Urinary bladder (tissue), 4 donors: ENCODE results near the gene STARD9. TPM values are rescaled to one million over a fixed set of nuclear protein-coding genes. Genes with fewer than 3 reads are reported as not detected.
"Not testable (repeated sequence)": the region's sequence is repeated elsewhere in the genome, so short reads cannot be mapped to it uniquely, and the experiment has no call there.

Source experiments
- DNase-seq: peaks from one replicate; pipeline ENCODE4 v3.0.0-alpha.2; 2015; ENCODE audit errors: extremely low spot score
- H3K27ac ChIP-seq: one replicate; pipeline ENCODE4 v1.5.1; 2013; ENCODE audit warnings: low read depth, mild to moderate bottlenecking, moderate library complexity
- H3K36me3 ChIP-seq: one replicate; pipeline ENCODE4 v1.6.1; 2013; ENCODE audit warnings: mild to moderate bottlenecking, moderate library complexity; ENCODE audit not compliant: insufficient read depth
- H3K4me1 ChIP-seq: one replicate; pipeline ENCODE4 v1.6.1; 2013; ENCODE audit warnings: mild to moderate bottlenecking, moderate library complexity; ENCODE audit not compliant: insufficient read depth
- H3K4me3 ChIP-seq: one replicate; pipeline ENCODE4 v1.5.1; 2013; ENCODE audit warnings: low read depth, low read length
- WGBS: extraction: QIAGEN DNeasy Blood & Tissue Kit; methylation state at CpG from one replicate; pipeline ENCODE4 v1.1.7; 2013; 5-methylcytosine and 5-hydroxymethylcytosine counted together
- polyA plus RNA-seq: library from polyadenylated mRNA; stranded (reverse); fragments of 200-250 nt; gene quantifications from one replicate; pipeline ENCODE4 v1.2.3, GENCODE V29; 2013
- total RNA-seq: library from RNA; depleted of rRNA; stranded (reverse); fragments of >200 nt; gene quantifications from one replicate; pipeline ENCODE4 v1.2.3, GENCODE V29; 2014
- donor health status: healthy with polysubstance abuse.
- donor health status: healthy.

Gene STARD9
- total and polyA plus RNA-seq, 2 donors: 11.1 to 46.3 TPM

DNA sequence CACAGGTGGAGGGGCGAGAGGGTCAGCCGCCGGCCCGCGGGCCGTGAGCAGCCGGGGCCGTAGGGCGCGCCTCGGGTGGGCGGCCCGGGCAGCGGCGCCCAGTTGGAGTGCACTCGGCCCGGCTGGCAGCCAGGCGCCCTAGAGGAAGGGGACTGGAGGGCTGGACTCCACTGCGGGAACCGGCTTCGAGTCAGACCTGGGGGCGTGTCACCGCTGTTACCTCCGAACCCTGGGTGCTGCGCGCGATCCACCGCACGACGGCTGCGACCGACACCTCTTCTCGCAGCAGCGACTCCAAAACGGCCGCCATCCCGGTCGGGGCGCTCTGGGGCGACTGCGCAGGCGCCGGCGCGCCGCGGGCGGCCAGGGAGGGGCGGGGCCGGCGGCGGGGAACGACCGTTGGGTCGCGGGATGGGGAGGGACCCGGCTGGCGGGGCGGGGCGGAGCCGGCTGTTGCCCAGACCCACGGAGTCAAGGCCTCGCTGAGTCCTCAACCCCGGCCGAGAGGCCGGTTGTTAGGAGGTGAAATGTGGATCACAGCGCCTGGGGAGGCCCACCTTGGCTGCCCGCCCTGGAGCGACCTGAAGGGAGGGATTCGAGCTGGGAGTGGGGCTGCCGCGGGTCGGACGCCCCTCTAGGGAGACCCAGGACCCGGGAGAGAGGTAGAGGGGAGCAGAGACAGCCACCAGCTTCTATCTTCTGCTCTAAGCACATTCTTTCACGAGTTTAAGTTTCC lies 161.6 kb downstream of the STARD9 start, which contains the start of gene CDAN1:
TSS of gene CDAN1 (minus strand) at position 336 of the 736 bp plus-strand sequence. CDS start at position 310, 26 bp downstream.
- WGBS: under 1% methylated on average over 76 of the region's 76 CpGs
- peak; percentile 57 for DNase-seq
- peaks cover 4% of the 10 kb centered on the region for H3K36me3 ChIP-seq
- H3K4me3 ChIP-seq: peak within 1 kb of the TSS; percentile 86
- peak within 1 kb of the TSS; percentile 95 for H3K27ac ChIP-seq
- H3K4me1 ChIP-seq: peaks cover 1% of the 10 kb centered on the region

DNA sequence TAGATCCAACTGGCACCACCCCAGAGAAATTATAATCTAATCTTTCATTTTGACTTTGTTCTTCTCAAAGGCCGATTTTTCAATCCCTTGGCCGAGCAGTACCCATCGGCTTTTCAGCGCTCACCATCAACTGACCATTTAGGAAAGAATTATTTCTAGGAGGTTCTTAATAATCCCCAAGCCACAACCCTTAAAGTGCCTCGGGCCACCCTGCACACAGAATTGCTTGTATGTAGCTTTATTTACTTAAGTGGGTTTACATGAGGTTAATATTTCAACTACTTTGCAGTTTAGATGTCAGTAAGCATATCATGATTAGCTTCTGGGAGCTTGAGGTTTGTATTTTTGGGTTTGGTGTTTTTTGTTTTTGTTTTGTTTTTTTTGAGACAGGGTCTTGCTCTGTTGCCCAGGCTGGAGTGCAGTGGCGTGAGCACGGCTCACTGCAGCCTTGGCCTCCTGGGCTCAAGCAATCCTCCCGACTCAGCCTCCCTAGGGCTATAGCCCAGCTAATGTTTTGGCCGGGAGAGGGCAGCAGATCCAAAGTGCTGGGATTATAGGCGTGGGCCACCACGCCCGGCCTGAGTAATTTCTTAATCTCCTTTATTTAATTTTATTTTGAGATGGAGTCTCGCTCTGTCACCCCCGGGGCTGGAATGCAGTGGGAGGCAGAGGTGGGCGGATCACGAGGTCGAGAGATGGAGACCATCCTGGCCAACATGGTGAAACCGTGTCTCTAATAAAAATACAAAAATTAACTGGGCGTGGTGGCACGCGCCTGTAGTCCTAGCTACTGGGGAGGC lies 162.3 kb downstream of the STARD9 start:
- Histone ChIP-seq H3K4me3 (peak overlapping the region; percentile 86), H3K36me3 (peaks cover 4% of the 10 kb centered on the region), H3K4me1 (peaks cover 1% of the 10 kb centered on the region), H3K27ac (peak overlapping the region; percentile 95)
- no peak for DNase-seq
- 74% methylated on average over 21 of the region's 21 CpGs for WGBS

DNA sequence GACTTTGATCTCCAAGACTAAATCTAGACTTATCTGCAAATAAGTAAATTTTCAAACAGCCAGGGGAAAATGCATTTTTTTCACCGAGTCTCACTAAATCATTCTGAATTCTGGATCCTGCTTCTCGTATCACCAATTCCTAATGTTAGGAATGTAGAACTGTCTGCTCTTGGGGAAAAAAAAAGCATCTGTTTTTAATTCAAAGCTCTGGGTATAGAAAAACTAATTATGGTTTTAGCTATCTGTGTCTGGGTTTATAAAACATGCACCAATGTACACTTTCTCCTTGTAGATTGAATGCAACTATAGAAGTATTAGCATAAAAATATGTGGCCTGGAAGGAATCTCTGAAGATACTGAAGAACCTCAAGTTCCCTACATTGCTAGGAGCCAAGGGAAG lies 166.3 kb downstream of the STARD9 start:
- no peak for DNase-seq
- no peak overlapping the region for H3K4me3 ChIP-seq
- no peaks in the 10 kb centered on the region for H3K4me1 ChIP-seq
- H3K27ac ChIP-seq: no peak overlapping the region
- 64% methylated on average over 2 of the region's 2 CpGs for WGBS
- peaks cover 3% of the 10 kb centered on the region for H3K36me3 ChIP-seq

DNA sequence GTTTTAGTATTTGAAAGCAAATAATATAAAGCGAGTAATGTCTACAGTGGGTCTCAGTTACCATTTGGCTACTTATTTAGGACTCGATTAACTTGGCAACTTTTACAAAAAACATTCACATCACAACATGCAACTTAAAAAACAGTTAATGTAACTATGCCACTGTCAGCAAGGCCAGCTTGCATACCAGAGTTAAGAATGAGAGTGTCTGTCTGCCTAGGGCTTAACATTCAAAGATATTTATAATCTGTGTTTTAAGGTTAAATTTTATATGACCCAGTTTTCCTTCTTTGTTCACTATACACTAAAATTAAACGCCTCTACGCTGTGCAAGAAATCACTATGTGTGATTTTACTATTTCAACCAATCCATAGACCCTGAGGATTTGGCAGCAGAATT lies 166.7 kb downstream of the STARD9 start:
- WGBS: 72% methylated on average over 4 of the region's 4 CpGs
- H3K27ac ChIP-seq: no peak overlapping the region
- H3K4me3 ChIP-seq: no peak overlapping the region
- H3K4me1 ChIP-seq: no peaks in the 10 kb centered on the region
- peaks cover 3% of the 10 kb centered on the region for H3K36me3 ChIP-seq
- DNase-seq: no peak

GRCh38 chr15:42744195-42744594 lies 168.8 kb downstream of the STARD9 start:
- no peak for DNase-seq
- WGBS: 93% methylated on average over 1 of the region's 1 CpG
- H3K27ac ChIP-seq: no peak overlapping the region
- H3K36me3 ChIP-seq: peaks cover 3% of the 10 kb centered on the region
- no peaks in the 10 kb centered on the region for H3K4me1 ChIP-seq
- H3K4me3 ChIP-seq: no peak overlapping the region

DNA sequence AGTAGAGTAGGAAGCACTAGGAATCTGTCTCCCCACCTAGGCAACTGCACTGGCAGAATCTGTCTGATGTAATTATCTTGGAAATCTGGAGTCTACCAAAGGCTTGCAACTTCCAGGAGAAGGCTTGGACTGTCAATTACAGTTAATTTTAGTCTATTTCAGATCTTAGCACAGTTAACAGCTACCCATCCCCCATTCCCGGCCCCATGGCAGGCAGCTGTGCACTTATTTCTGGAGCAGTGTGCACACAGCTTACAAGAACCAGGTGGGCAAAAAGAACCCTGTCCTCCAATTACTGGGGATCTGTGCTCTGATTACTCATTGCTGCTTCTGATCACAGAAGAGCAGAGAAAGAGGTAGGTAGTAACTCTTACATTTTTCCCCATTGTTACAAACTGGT lies 173.9 kb downstream of the STARD9 start:
- Histone ChIP-seq H3K4me1 (no peaks in the 10 kb centered on the region), H3K4me3 (no peak overlapping the region), H3K27ac (no peak overlapping the region), H3K36me3 (peaks cover 5% of the 10 kb centered on the region)
- 82% methylated on average over 1 of the region's 1 CpG for WGBS
- no peak for DNase-seq

DNA sequence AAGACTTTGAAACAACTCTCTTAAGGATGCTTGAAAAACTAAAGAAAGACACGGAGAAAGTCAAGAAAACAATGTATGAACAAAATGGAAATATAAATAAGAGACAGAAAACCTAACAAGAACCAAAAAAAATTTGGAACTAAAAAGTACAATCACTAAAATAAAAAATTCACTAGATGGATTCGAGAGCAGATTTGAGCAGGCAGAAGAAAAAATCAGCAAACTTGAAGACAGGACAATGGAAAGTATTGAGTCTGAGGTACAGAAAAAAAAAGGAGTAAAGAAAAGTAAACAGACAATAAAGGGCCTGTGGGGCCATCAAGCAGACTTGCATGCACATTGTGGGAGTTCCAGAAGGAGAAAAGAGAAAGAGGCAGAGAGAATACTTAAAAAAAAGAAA lies 174.9 kb downstream of the STARD9 start:
- Histone ChIP-seq H3K4me1 (no peaks in the 10 kb centered on the region), H3K27ac (no peak overlapping the region), H3K36me3 (peaks cover 4% of the 10 kb centered on the region), H3K4me3 (no peak overlapping the region)
- no peak for DNase-seq
- WGBS: 96% methylated on average over 2 of the region's 2 CpGs

DNA sequence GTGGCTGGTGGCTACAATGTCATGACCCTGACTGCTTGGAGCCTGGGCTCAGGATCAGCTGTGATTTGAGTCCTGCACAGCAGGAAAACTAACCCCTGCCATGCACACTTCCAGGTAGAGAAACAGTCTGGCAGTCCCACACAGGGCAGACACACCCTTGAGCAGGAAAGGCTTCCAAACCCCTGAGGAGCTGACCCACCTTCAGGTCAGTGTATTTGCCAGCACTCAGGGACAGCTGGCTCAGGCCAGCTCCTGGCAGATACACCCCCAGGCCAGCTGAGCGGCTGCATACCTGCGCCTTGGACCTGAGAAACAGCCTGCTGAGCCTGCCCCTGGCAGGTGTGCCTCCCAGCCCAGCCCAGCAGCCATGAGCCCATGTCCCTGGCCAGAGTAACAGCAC lies 183.7 kb downstream of the STARD9 start:
- no peak for DNase-seq
- no peak overlapping the region for H3K27ac ChIP-seq
- H3K36me3 ChIP-seq: no peaks in the 10 kb centered on the region
- 98% methylated on average over 2 of the region's 2 CpGs for WGBS
- H3K4me3 ChIP-seq: no peak overlapping the region
- no peaks in the 10 kb centered on the region for H3K4me1 ChIP-seq

DNA sequence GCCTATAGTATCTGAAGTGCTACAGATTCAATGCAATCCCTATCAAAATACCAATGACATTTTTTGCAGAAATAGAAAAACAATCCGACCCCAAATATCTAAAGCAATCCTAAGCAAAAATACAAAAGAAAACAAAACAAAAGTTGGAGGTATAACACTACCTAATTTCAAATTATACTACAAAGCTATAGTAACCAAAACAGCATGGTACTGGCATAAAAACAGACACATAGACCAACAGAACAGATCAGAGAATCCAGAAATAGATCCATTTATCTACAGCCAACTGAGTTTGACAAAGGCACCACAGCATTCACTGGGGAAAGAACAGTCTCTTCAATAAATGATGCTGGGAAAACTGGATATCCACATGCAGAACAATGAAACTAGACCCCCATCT lies 185.4 kb downstream of the STARD9 start:
- H3K27ac ChIP-seq: no peak overlapping the region
- 99% methylated on average over 1 of the region's 1 CpG for WGBS
- no peak for DNase-seq
- no peak overlapping the region for H3K4me3 ChIP-seq
- no peaks in the 10 kb centered on the region for H3K4me1 ChIP-seq
- no peaks in the 10 kb centered on the region for H3K36me3 ChIP-seq

GRCh38 chr15:42761813-42762212 lies 186.4 kb downstream of the STARD9 start:
- DNase-seq, H3K36me3 ChIP-seq, H3K4me3 ChIP-seq, H3K27ac ChIP-seq, H3K4me1 ChIP-seq: not testable (repeated sequence)
- 91% methylated on average over 2 of the region's 2 CpGs for WGBS

DNA sequence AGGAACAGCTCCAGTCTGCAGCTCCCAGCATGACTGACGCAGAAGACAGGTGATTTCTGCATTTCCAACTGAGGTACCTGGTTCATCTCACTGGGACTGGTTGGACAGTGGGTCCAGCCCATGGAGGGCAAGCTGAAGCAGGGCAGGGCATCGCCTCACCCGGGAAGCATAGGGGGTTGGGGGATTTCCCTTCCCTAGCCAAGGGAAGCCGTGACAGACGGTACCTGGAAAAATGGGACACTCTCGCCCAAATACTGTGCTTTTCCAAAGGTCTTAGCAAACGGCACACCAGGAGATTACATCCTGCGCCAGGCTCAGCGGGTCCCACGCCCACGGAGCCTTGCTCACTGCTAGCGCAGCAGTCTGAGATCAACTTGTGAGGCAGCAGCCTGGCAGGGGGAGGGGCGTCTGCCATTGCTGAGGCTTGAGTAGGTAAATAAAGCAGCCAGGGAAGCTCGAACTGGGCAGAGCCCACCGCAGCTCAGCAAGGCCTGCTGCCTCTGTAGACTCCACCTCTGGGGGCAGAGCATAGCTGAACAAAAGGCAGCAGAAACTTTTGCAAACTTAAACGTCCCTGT lies 188.8 kb downstream of the STARD9 start:
- WGBS: 79% methylated on average over 16 of the region's 16 CpGs
- DNase-seq, H3K27ac ChIP-seq, H3K4me1 ChIP-seq, H3K4me3 ChIP-seq, H3K36me3 ChIP-seq: not testable (repeated sequence)

DNA sequence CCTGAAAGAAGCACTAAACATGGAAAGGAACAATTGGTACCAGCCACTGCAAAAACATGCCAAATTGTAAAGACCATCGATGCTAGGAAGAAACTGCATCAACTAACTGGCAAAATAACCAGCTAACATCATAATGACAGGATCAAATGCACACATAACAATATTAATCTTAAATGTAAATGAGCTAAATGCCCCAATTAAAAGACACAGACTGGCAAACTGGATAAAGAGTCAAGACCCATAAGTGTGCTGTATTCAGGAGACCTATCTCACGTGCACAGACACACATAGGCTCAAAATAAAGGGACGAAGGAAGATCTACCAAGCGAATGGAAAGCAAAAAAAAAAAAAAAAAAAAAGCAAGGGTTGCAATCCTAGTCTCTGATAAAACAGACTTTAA lies 190.7 kb downstream of the STARD9 start:
- H3K36me3 ChIP-seq, H3K4me1 ChIP-seq, H3K27ac ChIP-seq, DNase-seq, H3K4me3 ChIP-seq: not testable (repeated sequence)
- WGBS: 96% methylated on average over 4 of the region's 4 CpGs
